ENCODE results near the gene KRTAP4-12. TPM values are rescaled to one million over a fixed set of nuclear protein-coding genes. Genes with fewer than 3 reads are reported as not detected.

The KRTAP4-12 gene
- total RNA-seq, 1 experiment from 2014 or later: not detected

DNA sequence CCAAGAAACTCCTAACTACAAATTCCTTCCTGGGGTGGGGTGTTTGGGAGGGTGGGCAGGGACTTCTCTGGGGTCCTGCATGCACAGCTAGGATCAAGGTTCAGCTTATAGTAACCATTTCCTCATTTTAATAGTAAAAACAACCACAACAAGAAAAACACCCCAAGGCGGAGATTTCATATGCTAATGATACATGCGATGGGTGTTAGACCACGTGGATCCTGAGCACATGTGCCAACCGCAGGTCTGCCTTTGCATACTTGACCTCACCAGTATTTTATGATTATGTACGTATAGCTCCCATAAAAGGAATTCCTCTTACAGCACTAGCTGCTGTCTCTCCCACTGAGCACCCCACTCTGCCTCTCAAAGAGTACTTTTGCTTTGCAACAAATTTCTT lies 7.7 kb downstream of the KRTAP4-12 start:
- TF ChIP-seq POLR2A (IDR thresholded peaks at IDR 0.05; ENCODE audit: borderline replicate concordance, extremely low read depth, insufficient read depth, insufficient read length): no peak
- TF ChIP-seq RAD21 (IDR thresholded peaks at IDR 0.05; ENCODE audit: low read depth): no peak
- TF ChIP-seq, protein P1, sequence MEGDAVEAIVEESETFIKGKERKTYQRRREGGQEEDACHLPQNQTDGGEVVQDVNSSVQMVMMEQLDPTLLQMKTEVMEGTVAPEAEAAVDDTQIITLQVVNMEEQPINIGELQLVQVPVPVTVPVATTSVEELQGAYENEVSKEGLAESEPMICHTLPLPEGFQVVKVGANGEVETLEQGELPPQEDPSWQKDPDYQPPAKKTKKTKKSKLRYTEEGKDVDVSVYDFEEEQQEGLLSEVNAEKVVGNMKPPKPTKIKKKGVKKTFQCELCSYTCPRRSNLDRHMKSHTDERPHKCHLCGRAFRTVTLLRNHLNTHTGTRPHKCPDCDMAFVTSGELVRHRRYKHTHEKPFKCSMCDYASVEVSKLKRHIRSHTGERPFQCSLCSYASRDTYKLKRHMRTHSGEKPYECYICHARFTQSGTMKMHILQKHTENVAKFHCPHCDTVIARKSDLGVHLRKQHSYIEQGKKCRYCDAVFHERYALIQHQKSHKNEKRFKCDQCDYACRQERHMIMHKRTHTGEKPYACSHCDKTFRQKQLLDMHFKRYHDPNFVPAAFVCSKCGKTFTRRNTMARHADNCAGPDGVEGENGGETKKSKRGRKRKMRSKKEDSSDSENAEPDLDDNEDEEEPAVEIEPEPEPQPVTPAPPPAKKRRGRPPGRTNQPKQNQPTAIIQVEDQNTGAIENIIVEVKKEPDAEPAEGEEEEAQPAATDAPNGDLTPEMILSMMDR (IDR thresholded peaks at IDR 0.05 in 2 of 3, conservative IDR thresholded peaks at IDR 0.05 in 1 of 3; ENCODE audit: borderline replicate concordance in 1 of 3, insufficient read depth in 1 of 3, low read depth in 2 of 3, low read length in 2 of 3): no peak
- TF ChIP-seq POLR2AphosphoS5 (IDR thresholded peaks at IDR 0.05; ENCODE audit: low read depth, low read length): no peak
- TF ChIP-seq EGR1 (IDR thresholded peaks at IDR 0.05; ENCODE audit: low read depth): no peak
- TF ChIP-seq JUND (IDR thresholded peaks at IDR 0.05): no peak
- TF ChIP-seq YY1 (IDR thresholded peaks at IDR 0.05; ENCODE audit: extremely low read depth, insufficient replicate concordance, low read depth, low read length): no peak
- TF ChIP-seq FOSL1 (IDR thresholded peaks at IDR 0.05; ENCODE audit: low read depth): no peak
- TF ChIP-seq SIN3A (IDR thresholded peaks at IDR 0.05; ENCODE audit: low read depth): no peak
- TF ChIP-seq, protein P2, sequence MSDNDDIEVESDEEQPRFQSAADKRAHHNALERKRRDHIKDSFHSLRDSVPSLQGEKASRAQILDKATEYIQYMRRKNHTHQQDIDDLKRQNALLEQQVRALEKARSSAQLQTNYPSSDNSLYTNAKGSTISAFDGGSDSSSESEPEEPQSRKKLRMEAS (IDR thresholded peaks at IDR 0.05): no peak
- no peak for TF ChIP-seq EZH2phosphoT487 (IDR thresholded peaks at IDR 0.05; ENCODE audit: borderline replicate concordance)
- no peak for TF ChIP-seq ELF1 (IDR thresholded peaks at IDR 0.05; ENCODE audit: borderline replicate concordance, low read depth)
- Histone ChIP-seq H4K20me1 (ENCODE audit: insufficient read depth) (no peaks in the 10 kb centered on the region), H3K9me3 (ENCODE audit: control insufficient read depth in 1 of 2, insufficient read depth in 1 of 2, low read depth in 1 of 2, low read length in 2 of 2) (peaks cover 0 to 11% of the 10 kb centered on the region in 2 experiments; a peak in 2 of 4 replicates), H3K27me3 (ENCODE audit: insufficient read depth, low read length) (no peaks in the 10 kb centered on the region), H3K27ac (ENCODE audit: low read depth, low read length) (no peak overlapping the region), H3K4me1 (ENCODE audit: control insufficient read depth in 1 of 2, insufficient read depth in 2 of 2, low read length in 2 of 2) (peaks cover 0 to 7% of the 10 kb centered on the region in 2 experiments; a peak in 1 of 4 replicates), H3K9me2 (ENCODE audit: insufficient read depth) (no peaks in the 10 kb centered on the region), H3K36me3 (ENCODE audit: control insufficient read depth in 1 of 2, insufficient read depth in 2 of 2, low read length in 2 of 2) (peaks cover 0 to 4% of the 10 kb centered on the region in 2 experiments; a peak in 1 of 4 replicates), H3K9ac (ENCODE audit: low read length) (no peak overlapping the region), H3K4me3 (replicated peaks in 1 of 2; ENCODE audit: low read depth in 1 of 2, low read length in 2 of 2) (no peak overlapping the region), H3K79me2 (ENCODE audit: insufficient read depth, low read length) (no peaks in the 10 kb centered on the region), H3K4me2 (ENCODE audit: low read length) (no peak overlapping the region), H2AFZ (ENCODE audit: low read depth, low read length, poor library complexity, severe bottlenecking) (no peak overlapping the region)
- RAD21 ChIA-PET (ENCODE audit: low non-redundant PET in 1 of 2, low total read pairs in 2 of 2, uncharacterized antibody in 2 of 2, unreplicated experiment in 2 of 2): no interaction called here
- no TSS peak for BruUV-seq (replicated peaks)
- ATAC-seq: no peak
- POLR2A ChIA-PET: no interaction called here
- DNase-seq (ENCODE audit: low read depth, low spot score): no peak
- CTCF ChIA-PET: no interaction called here
- intact Hi-C loops (cut with micrococcal nuclease): no loop called here
